ENCODE data around the gene UNC79.

The UNC79 gene

GRCh38 chr14:93549595-93549994 is 118.9 kb downstream of the UNC79 start:
- no peak for DNase-seq

GRCh38 chr14:93564918-93565317 is 134.2 kb downstream of the UNC79 start:
- DNase-seq, result no peak

- DNase-seq, result no peak
These were observed 135.4 kb downstream of the UNC79 start for GRCh38 chr14:93566065-93566693.

- DNase-seq, result no peak
These were observed 140.5 kb downstream of the UNC79 start for GRCh38 chr14:93571275-93571674.

GRCh38 chr14:93579178-93579577 is 148.4 kb downstream of the UNC79 start:
- DNase-seq, result no peak

- no peak for DNase-seq
These were observed 151.8 kb downstream of the UNC79 start for GRCh38 chr14:93582516-93582915.

GRCh38 chr14:93587330-93587729 is 156.6 kb downstream of the UNC79 start:
- DNase-seq, result no peak

- DNase-seq, result no peak
These were observed 160.8 kb downstream of the UNC79 start for GRCh38 chr14:93591506-93591905.

GRCh38 chr14:93592786-93593185 is 162.0 kb downstream of the UNC79 start:
- DNase-seq, result no peak

GRCh38 chr14:93606091-93606490 is 175.4 kb downstream of the UNC79 start:
- DNase-seq, result no peak

GRCh38 chr14:93619176-93619793 is 188.5 kb downstream of the UNC79 start:
- peak; percentile 29 for DNase-seq

GRCh38 chr14:93628048-93628447 is 197.3 kb downstream of the UNC79 start:
- no peak for DNase-seq

- no peak for DNase-seq
These were observed 198.9 kb downstream of the UNC79 start for GRCh38 chr14:93629643-93630042.

GRCh38 chr14:93638790-93639189 is 208.1 kb downstream of the UNC79 start:
- DNase-seq, result no peak

GRCh38 chr14:93643127-93643526 is 212.4 kb downstream of the UNC79 start:
- DNase-seq, result peak; percentile 2

- DNase-seq, result no peak
These were observed 212.9 kb downstream of the UNC79 start for GRCh38 chr14:93643676-93644075.

- no peak for DNase-seq
These were observed 214.5 kb downstream of the UNC79 start for GRCh38 chr14:93645200-93645599.

- DNase-seq, result peak; percentile 36
These were observed 217.9 kb downstream of the UNC79 start for GRCh38 chr14:93648440-93649168.

GRCh38 chr14:93654599-93654998 is 223.9 kb downstream of the UNC79 start:
- no peak for DNase-seq

GRCh38 chr14:93655078-93655750 is 224.5 kb downstream of the UNC79 start:
- DNase-seq, result peak; percentile 44

- DNase-seq, result no peak
These were observed 227.1 kb downstream of the UNC79 start for GRCh38 chr14:93657875-93658274.

GRCh38 chr14:93663317-93663716 is 232.6 kb downstream of the UNC79 start:
- no peak for DNase-seq

GRCh38 chr14:93665169-93665568 is 234.4 kb downstream of the UNC79 start:
- no peak for DNase-seq

GRCh38 chr14:93669632-93670031 is 238.9 kb downstream of the UNC79 start:
- no peak for DNase-seq

All from activated CD4-positive, alpha-beta T cell treated with anti-CD3 and anti-CD28 coated beads, Interleukin-10, Interleukin-2, amounts not matched to agents 100 ng/mL and 50 ng/mL, durations not matched to agents 16 hours and 8 hours (primary cell).